Ishikawa (cell line): ENCODE results near the gene NDOR1.

ENCODE experiments used
- CEBPB ChIP-seq: IDR thresholded peaks from 2 replicates; pipeline ENCODE4 v1.6.1; 2012
- CREB1 ChIP-seq: IDR thresholded peaks from 2 replicates; pipeline ENCODE4 v1.6.1; 2012; ENCODE audit warnings: low read depth
- EGR1 ChIP-seq: IDR thresholded peaks from 2 replicates; pipeline ENCODE4 v1.6.1; 2012
- EP300 ChIP-seq: IDR thresholded peaks from 2 replicates; pipeline ENCODE4 v1.6.1; 2012; ENCODE audit warnings: borderline replicate concordance
- FOXM1 ChIP-seq: IDR thresholded peaks from 2 replicates; pipeline ENCODE4 v1.6.1; 2012; ENCODE audit warnings: low read depth, borderline replicate concordance
- MAX ChIP-seq: IDR thresholded peaks from 2 replicates; pipeline ENCODE4 v1.6.1; 2012
- NFIC ChIP-seq: IDR thresholded peaks from 2 replicates; pipeline ENCODE4 v1.6.1; 2012
- RAD21 ChIP-seq: IDR thresholded peaks from 2 replicates; pipeline ENCODE4 v1.6.1; 2012; ENCODE audit warnings: low read depth
- REST ChIP-seq: IDR thresholded peaks from 2 replicates; pipeline ENCODE4 v1.6.1; 2012; ENCODE audit warnings: low read depth, mild to moderate bottlenecking
- TAF1 ChIP-seq: IDR thresholded peaks from 2 replicates; pipeline ENCODE4 v1.6.1; 2012; ENCODE audit warnings: low read depth, mild to moderate bottlenecking
- TCF12 ChIP-seq: IDR thresholded peaks from 2 replicates; pipeline ENCODE4 v1.6.1; 2012; ENCODE audit warnings: low read depth
- YY1 ChIP-seq: IDR thresholded peaks from 2 replicates; pipeline ENCODE4 v1.6.1; 2012; ENCODE audit warnings: low read depth
- ZBTB7A ChIP-seq: IDR thresholded peaks from 2 replicates; pipeline ENCODE4 v1.6.1; 2012; ENCODE audit warnings: low read depth
- TF ChIP-seq, protein P1 (sequence below): IDR thresholded peaks from 2 replicates; pipeline ENCODE4 v1.6.1; 2012

- TF ChIP-seq REST (no peak), EP300 (no peak), ZBTB7A (no peak), CEBPB (no peak), YY1 (no peak), CREB1 (no peak), EGR1 (no peak), NFIC (no peak), FOXM1 (no peak), MAX (no peak), RAD21 (no peak), TCF12 (no peak), TAF1 (no peak)
- TF ChIP-seq, protein P1, sequence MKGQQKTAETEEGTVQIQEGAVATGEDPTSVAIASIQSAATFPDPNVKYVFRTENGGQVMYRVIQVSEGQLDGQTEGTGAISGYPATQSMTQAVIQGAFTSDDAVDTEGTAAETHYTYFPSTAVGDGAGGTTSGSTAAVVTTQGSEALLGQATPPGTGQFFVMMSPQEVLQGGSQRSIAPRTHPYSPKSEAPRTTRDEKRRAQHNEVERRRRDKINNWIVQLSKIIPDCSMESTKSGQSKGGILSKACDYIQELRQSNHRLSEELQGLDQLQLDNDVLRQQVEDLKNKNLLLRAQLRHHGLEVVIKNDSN, result no peak
These were observed 1.1 kb downstream of the NDOR1 start for GRCh38 chr9:137206602-137207001.
